ENCODE results near the gene RBMS3.
"Not testable (repeated sequence)": the region's sequence is repeated elsewhere in the genome, so short reads cannot be mapped to it uniquely, and the experiment has no call there.

The RBMS3 gene

GRCh38 chr3:29382845-29383244 lies 102.0 kb downstream of the RBMS3 start:
- H3K9me3 ChIP-seq (ENCODE audit: control extremely low read depth in 1 of 5, control insufficient read depth in 4 of 5, insufficient read depth in 2 of 5, low read depth in 1 of 5, low read length in 4 of 5), result no peaks in the 10 kb centered on the region
- 100% methylated on average over 1 of the region's 1 CpG for WGBS (ENCODE audit: insufficient coverage)
- DNase-seq, result no peak
- H3K36me3 ChIP-seq (ENCODE audit: control insufficient read depth in 4 of 4, insufficient read depth in 4 of 4, low read length in 3 of 4), result no peaks in the 10 kb centered on the region
- ChIA-PET CTCF (no interaction called here), POLR2A (no interaction called here)
- H3K27ac ChIP-seq (ENCODE audit: insufficient read depth in 1 of 2, low read depth in 1 of 2, low read length in 2 of 2, poor library complexity in 1 of 2, severe bottlenecking in 2 of 2), result no peak overlapping the region
- H3K27me3 ChIP-seq (replicated peaks in 2 of 5; ENCODE audit: control insufficient read depth in 4 of 5, insufficient read depth in 5 of 5, low read length in 4 of 5), result no peaks in the 10 kb centered on the region
- peaks cover 6 to 18% (median 15%) of the 10 kb centered on the region in 4 experiments for H3K4me1 ChIP-seq (ENCODE audit: control extremely low read depth in 1 of 4, control insufficient read depth in 4 of 4, insufficient read depth in 4 of 4, low read length in 3 of 4)
- H3K4me3 ChIP-seq (ENCODE audit: control insufficient read depth in 1 of 7, extremely low read depth in 1 of 7, insufficient read depth in 4 of 7, low read depth in 2 of 7, low read length in 6 of 7), result no peak overlapping the region

GRCh38 chr3:29384640-29385039 lies 103.8 kb downstream of the RBMS3 start:
- WGBS (ENCODE audit: insufficient coverage), result 81% methylated on average over 4 of the region's 6 CpGs
- Histone ChIP-seq H3K4me1 (ENCODE audit: control extremely low read depth in 1 of 4, control insufficient read depth in 4 of 4, insufficient read depth in 4 of 4, low read length in 3 of 4) (peaks cover 2 to 14% (median 9%) of the 10 kb centered on the region in 4 experiments), H3K27me3 (replicated peaks in 2 of 5; ENCODE audit: control insufficient read depth in 4 of 5, insufficient read depth in 5 of 5, low read length in 4 of 5) (no peaks in the 10 kb centered on the region), H3K4me3 (ENCODE audit: control insufficient read depth in 1 of 7, extremely low read depth in 1 of 7, insufficient read depth in 4 of 7, low read depth in 2 of 7, low read length in 6 of 7) (no peak overlapping the region), H3K36me3 (ENCODE audit: control insufficient read depth in 4 of 4, insufficient read depth in 4 of 4, low read length in 3 of 4) (no peaks in the 10 kb centered on the region), H3K27ac (ENCODE audit: insufficient read depth in 1 of 2, low read depth in 1 of 2, low read length in 2 of 2, poor library complexity in 1 of 2, severe bottlenecking in 2 of 2) (no peak overlapping the region), H3K9me3 (ENCODE audit: control extremely low read depth in 1 of 5, control insufficient read depth in 4 of 5, insufficient read depth in 2 of 5, low read depth in 1 of 5, low read length in 4 of 5) (no peaks in the 10 kb centered on the region)
- ChIA-PET POLR2A (no interaction called here), CTCF (no interaction called here)
- DNase-seq, result no peak

- ChIA-PET CTCF (no interaction called here), POLR2A (no interaction called here)
- Histone ChIP-seq H3K4me3 (ENCODE audit: control insufficient read depth in 1 of 7, extremely low read depth in 1 of 7, insufficient read depth in 4 of 7, low read depth in 2 of 7, low read length in 6 of 7) (no peak overlapping the region), H3K9me3 (ENCODE audit: control extremely low read depth in 1 of 5, control insufficient read depth in 4 of 5, insufficient read depth in 2 of 5, low read depth in 1 of 5, low read length in 4 of 5) (no peaks in the 10 kb centered on the region), H3K27me3 (replicated peaks in 2 of 5; ENCODE audit: control insufficient read depth in 4 of 5, insufficient read depth in 5 of 5, low read length in 4 of 5) (no peaks in the 10 kb centered on the region), H3K27ac (ENCODE audit: insufficient read depth in 1 of 2, low read depth in 1 of 2, low read length in 2 of 2, poor library complexity in 1 of 2, severe bottlenecking in 2 of 2) (no peak overlapping the region), H3K36me3 (ENCODE audit: control insufficient read depth in 4 of 4, insufficient read depth in 4 of 4, low read length in 3 of 4) (no peaks in the 10 kb centered on the region), H3K4me1 (ENCODE audit: control extremely low read depth in 1 of 4, control insufficient read depth in 4 of 4, insufficient read depth in 4 of 4, low read length in 3 of 4) (peaks cover 0 to 8% (median 5%) of the 10 kb centered on the region in 4 experiments)
- DNase-seq, result no peak
- WGBS (ENCODE audit: insufficient coverage), result 100% methylated on average over 5 of the region's 5 CpGs
Observed at GRCh38 chr3:29385046-29385830, 104.4 kb downstream of the RBMS3 start.

- Histone ChIP-seq H3K27me3 (replicated peaks in 2 of 5; ENCODE audit: control insufficient read depth in 4 of 5, insufficient read depth in 5 of 5, low read length in 4 of 5) (no peaks in the 10 kb centered on the region), H3K36me3 (ENCODE audit: control insufficient read depth in 4 of 4, insufficient read depth in 4 of 4, low read length in 3 of 4) (no peaks in the 10 kb centered on the region), H3K4me1 (ENCODE audit: control extremely low read depth in 1 of 4, control insufficient read depth in 4 of 4, insufficient read depth in 4 of 4, low read length in 3 of 4) (no peaks in the 10 kb centered on the region), H3K9me3 (ENCODE audit: control extremely low read depth in 1 of 5, control insufficient read depth in 4 of 5, insufficient read depth in 2 of 5, low read depth in 1 of 5, low read length in 4 of 5) (peaks cover 0 to 3% (median 0%) of the 10 kb centered on the region in 5 experiments), H3K4me3 (ENCODE audit: control insufficient read depth in 1 of 7, extremely low read depth in 1 of 7, insufficient read depth in 4 of 7, low read depth in 2 of 7, low read length in 6 of 7) (no peak overlapping the region), H3K27ac (ENCODE audit: insufficient read depth in 1 of 2, low read depth in 1 of 2, low read length in 2 of 2, poor library complexity in 1 of 2, severe bottlenecking in 2 of 2) (no peak overlapping the region)
- DNase-seq, result no peak
- WGBS (ENCODE audit: insufficient coverage), result 100% methylated on average over 1 of the region's 2 CpGs
- ChIA-PET CTCF (no interaction called here), POLR2A (no interaction called here)
Observed at GRCh38 chr3:29389362-29389761, 108.5 kb downstream of the RBMS3 start.

GRCh38 chr3:29392625-29393388 lies 111.9 kb downstream of the RBMS3 start:
- ChIA-PET CTCF (no interaction called here), POLR2A (no interaction called here)
- no peak overlapping the region for H3K27ac ChIP-seq (ENCODE audit: insufficient read depth in 1 of 2, low read depth in 1 of 2, low read length in 2 of 2, poor library complexity in 1 of 2, severe bottlenecking in 2 of 2)

GRCh38 chr3:29393946-29394345 lies 113.1 kb downstream of the RBMS3 start:
- H3K27me3 ChIP-seq (replicated peaks in 2 of 5; ENCODE audit: control insufficient read depth in 4 of 5, insufficient read depth in 5 of 5, low read length in 4 of 5); H3K4me3 ChIP-seq (ENCODE audit: control insufficient read depth in 1 of 7, extremely low read depth in 1 of 7, insufficient read depth in 4 of 7, low read depth in 2 of 7, low read length in 6 of 7); POLR2A ChIA-PET; H3K9me3 ChIP-seq (ENCODE audit: control extremely low read depth in 1 of 5, control insufficient read depth in 4 of 5, insufficient read depth in 2 of 5, low read depth in 1 of 5, low read length in 4 of 5); CTCF ChIA-PET; DNase-seq; H3K27ac ChIP-seq (ENCODE audit: insufficient read depth in 1 of 2, low read depth in 1 of 2, low read length in 2 of 2, poor library complexity in 1 of 2, severe bottlenecking in 2 of 2); H3K4me1 ChIP-seq (ENCODE audit: control extremely low read depth in 1 of 4, control insufficient read depth in 4 of 4, insufficient read depth in 4 of 4, low read length in 3 of 4); H3K36me3 ChIP-seq (ENCODE audit: control insufficient read depth in 4 of 4, insufficient read depth in 4 of 4, low read length in 3 of 4): not testable (repeated sequence)
- WGBS (ENCODE audit: insufficient coverage), result 100% methylated on average over 2 of the region's 4 CpGs

More at GRCh38 chr3:29392625-29393388, 111.9 kb downstream of the RBMS3 start:
- no peaks in the 10 kb centered on the region for H3K36me3 ChIP-seq (ENCODE audit: control insufficient read depth in 4 of 4, insufficient read depth in 4 of 4, low read length in 3 of 4)
- DNase-seq, result no peak
- no peak overlapping the region for H3K4me3 ChIP-seq (ENCODE audit: control insufficient read depth in 1 of 7, extremely low read depth in 1 of 7, insufficient read depth in 4 of 7, low read depth in 2 of 7, low read length in 6 of 7)
- H3K27me3 ChIP-seq (replicated peaks in 2 of 5; ENCODE audit: control insufficient read depth in 4 of 5, insufficient read depth in 5 of 5, low read length in 4 of 5), result no peaks in the 10 kb centered on the region
- no peaks in the 10 kb centered on the region for H3K4me1 ChIP-seq (ENCODE audit: control extremely low read depth in 1 of 4, control insufficient read depth in 4 of 4, insufficient read depth in 4 of 4, low read length in 3 of 4)
- H3K9me3 ChIP-seq (ENCODE audit: control extremely low read depth in 1 of 5, control insufficient read depth in 4 of 5, insufficient read depth in 2 of 5, low read depth in 1 of 5, low read length in 4 of 5), result peaks cover 0 to 3% (median 0%) of the 10 kb centered on the region in 5 experiments

- peaks cover 0 to 3% (median 0%) of the 10 kb centered on the region in 5 experiments for H3K9me3 ChIP-seq (ENCODE audit: control extremely low read depth in 1 of 5, control insufficient read depth in 4 of 5, insufficient read depth in 2 of 5, low read depth in 1 of 5, low read length in 4 of 5)
- no peak overlapping the region for H3K27ac ChIP-seq (ENCODE audit: insufficient read depth in 1 of 2, low read depth in 1 of 2, low read length in 2 of 2, poor library complexity in 1 of 2, severe bottlenecking in 2 of 2)
- H3K4me3 ChIP-seq (ENCODE audit: control insufficient read depth in 1 of 7, extremely low read depth in 1 of 7, insufficient read depth in 4 of 7, low read depth in 2 of 7, low read length in 6 of 7), result no peak overlapping the region
- POLR2A ChIA-PET, result no interaction called here
- no peaks in the 10 kb centered on the region for H3K27me3 ChIP-seq (replicated peaks in 2 of 5; ENCODE audit: control insufficient read depth in 4 of 5, insufficient read depth in 5 of 5, low read length in 4 of 5)
- DNase-seq, result no peak
- CTCF ChIA-PET, result no interaction called here
- H3K36me3 ChIP-seq (ENCODE audit: control insufficient read depth in 4 of 4, insufficient read depth in 4 of 4, low read length in 3 of 4), result no peaks in the 10 kb centered on the region
- no peaks in the 10 kb centered on the region for H3K4me1 ChIP-seq (ENCODE audit: control extremely low read depth in 1 of 4, control insufficient read depth in 4 of 4, insufficient read depth in 4 of 4, low read length in 3 of 4)
- WGBS (ENCODE audit: insufficient coverage), result no CpG with 5 or more reads among the region's 3 CpGs
Observed at GRCh38 chr3:29397406-29397805, 116.5 kb downstream of the RBMS3 start.
